Measurements from ENCODE around the gene DZIP3.

DNA sequence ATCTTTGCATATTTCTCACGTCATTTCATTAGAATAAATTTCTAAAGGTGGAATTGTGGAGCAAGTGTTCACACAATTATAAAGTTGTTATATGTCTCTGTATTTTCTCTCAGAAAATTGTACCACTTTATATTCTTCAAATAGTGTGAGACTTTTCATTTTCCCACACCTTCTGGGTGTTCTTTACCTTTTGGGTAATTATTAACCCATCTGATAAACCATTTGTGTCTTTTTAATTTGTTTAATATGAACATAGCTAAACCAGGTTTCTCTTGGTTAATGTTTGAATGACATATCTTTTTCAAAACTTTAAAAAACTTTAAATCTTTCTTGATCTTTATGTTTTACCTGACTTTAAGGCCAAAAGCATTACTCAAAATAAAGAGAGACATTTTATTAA, 40.5 kb downstream of the DZIP3 start:
- TF ChIP-seq POLR2A (IDR thresholded peaks at IDR 0.05) = no peak
- TF ChIP-seq, protein P1, sequence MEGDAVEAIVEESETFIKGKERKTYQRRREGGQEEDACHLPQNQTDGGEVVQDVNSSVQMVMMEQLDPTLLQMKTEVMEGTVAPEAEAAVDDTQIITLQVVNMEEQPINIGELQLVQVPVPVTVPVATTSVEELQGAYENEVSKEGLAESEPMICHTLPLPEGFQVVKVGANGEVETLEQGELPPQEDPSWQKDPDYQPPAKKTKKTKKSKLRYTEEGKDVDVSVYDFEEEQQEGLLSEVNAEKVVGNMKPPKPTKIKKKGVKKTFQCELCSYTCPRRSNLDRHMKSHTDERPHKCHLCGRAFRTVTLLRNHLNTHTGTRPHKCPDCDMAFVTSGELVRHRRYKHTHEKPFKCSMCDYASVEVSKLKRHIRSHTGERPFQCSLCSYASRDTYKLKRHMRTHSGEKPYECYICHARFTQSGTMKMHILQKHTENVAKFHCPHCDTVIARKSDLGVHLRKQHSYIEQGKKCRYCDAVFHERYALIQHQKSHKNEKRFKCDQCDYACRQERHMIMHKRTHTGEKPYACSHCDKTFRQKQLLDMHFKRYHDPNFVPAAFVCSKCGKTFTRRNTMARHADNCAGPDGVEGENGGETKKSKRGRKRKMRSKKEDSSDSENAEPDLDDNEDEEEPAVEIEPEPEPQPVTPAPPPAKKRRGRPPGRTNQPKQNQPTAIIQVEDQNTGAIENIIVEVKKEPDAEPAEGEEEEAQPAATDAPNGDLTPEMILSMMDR (IDR thresholded peaks at IDR 0.05) = no peak
